SK-N-SH (cell line): ENCODE data around the gene ANKRD50. TPM values are rescaled to one million over a fixed set of nuclear protein-coding genes. Genes with fewer than 3 reads are reported as not detected.

Experiments
- CTCF ChIA-PET: fragments of 300-600, 350-600 bp; formaldehyde crosslinking; extraction: SDS; loops from one replicate; lab custom pipeline; 2021; lab: Yijun Ruan, JAX
- POLR2A ChIA-PET: fragments of 350-600 bp; sonication (Branson Sonifier 250); formaldehyde crosslinking; extraction: SDS; loops from one replicate; lab custom pipeline; 2020; ENCODE audit warnings: antibody characterized with exemption, inconsistent platforms; lab: Yijun Ruan, JAX
- DNase-seq: peaks from one replicate; pipeline ENCODE4 v3.0.0; 2012
- H2AFZ ChIP-seq: fragments of 200-600 bp; sonication (generic); 2 replicates; pipeline ENCODE4 v1.8.1; 2016; ENCODE audit warnings: antibody characterized with exemption, mild to moderate bottlenecking, low read depth
- H3F3A ChIP-seq: fragments of 200-600 bp; sonication (generic); replicated peaks from 2 replicates; pipeline ENCODE3; 2016; ENCODE audit warnings: antibody characterized with exemption, mild to moderate bottlenecking; ENCODE audit not compliant: insufficient read depth
- H3K27ac ChIP-seq, 2 experiments: fragments of 200-500 bp in 1 of 2; fragments of 200-600 bp in 1 of 2; sonication (Bioruptor generic) in 1 of 2; sonication (generic), shearing (Covaris generic) in 1 of 2; 2 replicates each; pipeline versions ENCODE4 v1.5.1 to v1.6.1; 2014 to 2016; ENCODE audit warnings: low read depth in 2 of 2, inconsistent platforms in 1 of 2, low read length in 1 of 2, mild to moderate bottlenecking in 1 of 2, mixed read lengths in 1 of 2
- H3K27me3 ChIP-seq: fragments of 200-600 bp; sonication (generic), shearing (Covaris generic); 2 replicates; pipeline ENCODE4 v1.6.1; 2016; ENCODE audit warnings: mixed run types; ENCODE audit not compliant: insufficient read depth
- H3K36me3 ChIP-seq, 2 experiments: fragments of 200-500 bp in 1 of 2; fragments of 200-600 bp in 1 of 2; sonication (Bioruptor generic) in 1 of 2; sonication (generic) in 1 of 2; replicated peaks in 1 of 2; 2 replicates each; pipeline versions ENCODE3 to v1.5.1; 2014 to 2016; ENCODE audit warnings: low read length in 1 of 2, mild to moderate bottlenecking in 1 of 2; ENCODE audit not compliant: insufficient read depth in 2 of 2, control insufficient read depth in 1 of 2
- H3K4me1 ChIP-seq, 2 experiments: fragments of 200-500 bp in 1 of 2; fragments of 200-600 bp in 1 of 2; sonication (Bioruptor generic) in 1 of 2; sonication (generic), shearing (Covaris generic) in 1 of 2; 2 replicates each; pipeline versions ENCODE4 v1.5.1 to v1.6.1; 2014 to 2016; ENCODE audit warnings: low read depth in 1 of 2, low read length in 1 of 2, mixed run types in 1 of 2; ENCODE audit not compliant: insufficient read depth in 2 of 2, control insufficient read depth in 1 of 2
- H3K4me2 ChIP-seq: fragments of 200-600 bp; sonication (generic), shearing (Covaris generic); 2 replicates; pipeline ENCODE4 v1.6.1; 2017; ENCODE audit warnings: mixed run types
- H3K4me3 ChIP-seq, 2 experiments: fragments of 200-500 bp in 1 of 2; fragments of 200-600 bp in 1 of 2; sonication (Bioruptor generic) in 1 of 2; sonication (generic), shearing (Covaris generic) in 1 of 2; 2 replicates each; pipeline versions ENCODE4 v1.5.1 to v1.8.1; 2014 to 2016; ENCODE audit warnings: low read depth in 2 of 2, inconsistent platforms in 1 of 2, low read length in 1 of 2, mild to moderate bottlenecking in 1 of 2, mixed read lengths in 1 of 2, moderate library complexity in 1 of 2
- H3K79me2 ChIP-seq: fragments of 200-600 bp; sonication (generic); 2 replicates; pipeline ENCODE4 v1.8.1; 2017; ENCODE audit warnings: mild to moderate bottlenecking; ENCODE audit not compliant: insufficient read depth
- H3K9ac ChIP-seq: fragments of 200-600 bp; sonication (generic); 2 replicates; pipeline ENCODE4 v1.6.1; 2017; ENCODE audit warnings: mixed run types
- H3K9me2 ChIP-seq: fragments of 200-600 bp; sonication (generic); 2 replicates; pipeline ENCODE4 v1.6.1; 2017; ENCODE audit warnings: mixed run types
- H3K9me3 ChIP-seq: fragments of 200-600 bp; sonication (generic); 2 replicates; pipeline ENCODE4 v1.6.1; 2017; ENCODE audit warnings: mixed run types, mild to moderate bottlenecking, moderate library complexity
- H4K20me1 ChIP-seq: fragments of 200-600 bp; sonication (generic); 2 replicates; pipeline ENCODE4 v1.6.1; 2017; ENCODE audit warnings: mild to moderate bottlenecking, mixed run types; ENCODE audit not compliant: insufficient read depth
- CHD2 ChIP-seq: fragments of 150-350 bp; IDR thresholded peaks from 2 replicates; pipeline ENCODE4 v1.6.1; 2018; ENCODE audit warnings: low read length; ENCODE audit not compliant: partially characterized antibody
- CTCF ChIP-seq: fragments of 200-600 bp; sonication (generic); IDR thresholded peaks from 2 replicates; pipeline ENCODE4 v1.6.1; 2017; ENCODE audit warnings: antibody characterized with exemption, mild to moderate bottlenecking, moderate library complexity
- EZH2phosphoT487 ChIP-seq: fragments of 200-600 bp; sonication (generic); IDR thresholded peaks from 2 replicates; pipeline ENCODE4 v1.6.1; 2017; ENCODE audit warnings: low read depth, mixed run types, mild to moderate bottlenecking, antibody characterized with exemption, moderate library complexity, borderline replicate concordance
- FOSL2 ChIP-seq: IDR thresholded peaks from 2 replicates; pipeline ENCODE4 v1.4.0; 2012; ENCODE audit warnings: low read depth, mild to moderate bottlenecking, moderate library complexity, borderline replicate concordance
- FOXM1 ChIP-seq: IDR thresholded peaks from 2 replicates; pipeline ENCODE4 v1.4.0; 2012; ENCODE audit warnings: low read depth, mild to moderate bottlenecking
- GABPA ChIP-seq: IDR thresholded peaks from 2 replicates; pipeline ENCODE4 v1.4.0; 2012; ENCODE audit warnings: low read depth, mild to moderate bottlenecking
- IRF3 ChIP-seq: fragments of 150-350 bp; IDR thresholded peaks from 2 replicates; pipeline ENCODE4 v1.6.1; 2016; ENCODE audit warnings: mild to moderate bottlenecking, low read depth, low read length
- MAX ChIP-seq: IDR thresholded peaks from 2 replicates; pipeline ENCODE4 v1.4.0; 2012; ENCODE audit warnings: low read depth
- MXI1 ChIP-seq: IDR thresholded peaks from 2 replicates; pipeline ENCODE4 v1.6.1; 2012; ENCODE audit warnings: mild to moderate bottlenecking, low read depth, low read length, improper control_type of control experiment
- NFIC ChIP-seq: IDR thresholded peaks from 2 replicates; pipeline ENCODE4 v1.4.0; 2012; ENCODE audit warnings: borderline replicate concordance
- NRF1 ChIP-seq: IDR thresholded peaks from 2 replicates; pipeline ENCODE4 v1.6.1; 2012; ENCODE audit warnings: low read depth, mild to moderate bottlenecking, low read length
- RCOR1 ChIP-seq: fragments of 150-350 bp; IDR thresholded peaks from 2 replicates; pipeline ENCODE4 v1.6.1; 2017; ENCODE audit warnings: antibody characterized with exemption, low read length
- TEAD4 ChIP-seq: IDR thresholded peaks from 2 replicates; pipeline ENCODE4 v1.4.0; 2012; ENCODE audit warnings: mild to moderate bottlenecking, borderline replicate concordance; ENCODE audit not compliant: insufficient read depth
- USF2 ChIP-seq: fragments of 150-350 bp; IDR thresholded peaks from 2 replicates; pipeline ENCODE4 v1.6.1; 2017; ENCODE audit warnings: antibody characterized with exemption, low read length, low read depth, borderline replicate concordance
- YY1 ChIP-seq: IDR thresholded peaks from 2 replicates; pipeline ENCODE4 v1.4.0; 2012; ENCODE audit warnings: low read depth, mild to moderate bottlenecking
- polyA plus RNA-seq, 3 experiments: library from polyadenylated mRNA; depleted of rRNA; stranded (reverse); fragments of >200 nt; gene quantifications; 2 replicates each; pipeline ENCODE4 v1.2.3, GENCODE V29; 2012

Gene ANKRD50
- polyA plus RNA-seq, 1 of the 3 experiments (the other 2 are of a cell fraction) = 13.5 TPM

GRCh38 chr4:124754681-124755080 lies 42.1 kb upstream of the ANKRD50 start:
- Histone ChIP-seq H4K20me1 (no peaks in the 10 kb centered on the region), H3K36me3 (no peaks in the 10 kb centered on the region), H3F3A (no peaks in the 10 kb centered on the region), H3K27me3 (no peaks in the 10 kb centered on the region), H2AFZ (peak overlapping the region; percentile 36; the same call in 1 of the 2 replicates), H3K9me2 (no peaks in the 10 kb centered on the region), H3K4me2 (no peak overlapping the region), H3K4me1 (no peaks in the 10 kb centered on the region), H3K79me2 (no peaks in the 10 kb centered on the region), H3K4me3 (no peak overlapping the region), H3K27ac (no peak overlapping the region), H3K9me3 (no peaks in the 10 kb centered on the region), H3K9ac (no peak overlapping the region)
- ChIA-PET POLR2A (no interaction called here), CTCF (no interaction called here)
- no peak for DNase-seq
- TF ChIP-seq EZH2phosphoT487 = no peak
- TF ChIP-seq FOSL2 = no peak
- no peak for TF ChIP-seq CTCF
- no peak for TF ChIP-seq NRF1
- no peak for TF ChIP-seq CHD2
- TF ChIP-seq MAX = no peak
- no peak for TF ChIP-seq RCOR1
- no peak for TF ChIP-seq GABPA
- no peak for TF ChIP-seq MXI1
- no peak for TF ChIP-seq USF2
- TF ChIP-seq IRF3 = no peak
- no peak for TF ChIP-seq TEAD4
- TF ChIP-seq FOXM1 = no peak
- no peak for TF ChIP-seq YY1
- no peak for TF ChIP-seq NFIC
